Measurements from ENCODE around the gene TNKS2.

Gene TNKS2

DNA sequence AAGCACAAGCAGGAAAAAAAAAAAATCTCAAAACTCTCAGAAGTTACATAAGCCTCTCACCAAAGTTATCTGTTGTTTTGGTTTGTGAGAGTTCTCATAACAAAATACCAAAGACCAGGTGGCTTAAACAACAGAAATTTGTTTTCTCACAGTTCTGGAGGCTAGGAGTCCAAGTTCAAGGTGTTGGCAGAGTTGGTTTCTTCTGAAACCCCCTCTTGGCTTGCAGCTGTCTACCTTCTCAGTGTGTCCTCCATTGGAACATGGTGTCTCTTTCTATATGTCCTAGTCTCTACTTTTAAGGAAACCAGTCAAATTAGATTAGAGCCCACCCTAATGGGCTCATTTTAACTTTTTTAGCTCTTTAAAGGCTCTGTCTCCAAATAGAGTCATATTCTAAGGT, 44.9 kb downstream of the TNKS2 start:
- H3K4me3 ChIP-seq (replicated peaks; ENCODE audit: insufficient read depth, low read length), result no peak overlapping the region
- no peak overlapping the region for H3K27ac ChIP-seq (replicated peaks)
- no peak for DNase-seq (ENCODE audit: low read depth in 1 of 2, low spot score in 1 of 2)
- no peaks in the 10 kb centered on the region for H3K27me3 ChIP-seq (ENCODE audit: insufficient read depth, poor library complexity, severe bottlenecking)
- TF ChIP-seq, protein P1, sequence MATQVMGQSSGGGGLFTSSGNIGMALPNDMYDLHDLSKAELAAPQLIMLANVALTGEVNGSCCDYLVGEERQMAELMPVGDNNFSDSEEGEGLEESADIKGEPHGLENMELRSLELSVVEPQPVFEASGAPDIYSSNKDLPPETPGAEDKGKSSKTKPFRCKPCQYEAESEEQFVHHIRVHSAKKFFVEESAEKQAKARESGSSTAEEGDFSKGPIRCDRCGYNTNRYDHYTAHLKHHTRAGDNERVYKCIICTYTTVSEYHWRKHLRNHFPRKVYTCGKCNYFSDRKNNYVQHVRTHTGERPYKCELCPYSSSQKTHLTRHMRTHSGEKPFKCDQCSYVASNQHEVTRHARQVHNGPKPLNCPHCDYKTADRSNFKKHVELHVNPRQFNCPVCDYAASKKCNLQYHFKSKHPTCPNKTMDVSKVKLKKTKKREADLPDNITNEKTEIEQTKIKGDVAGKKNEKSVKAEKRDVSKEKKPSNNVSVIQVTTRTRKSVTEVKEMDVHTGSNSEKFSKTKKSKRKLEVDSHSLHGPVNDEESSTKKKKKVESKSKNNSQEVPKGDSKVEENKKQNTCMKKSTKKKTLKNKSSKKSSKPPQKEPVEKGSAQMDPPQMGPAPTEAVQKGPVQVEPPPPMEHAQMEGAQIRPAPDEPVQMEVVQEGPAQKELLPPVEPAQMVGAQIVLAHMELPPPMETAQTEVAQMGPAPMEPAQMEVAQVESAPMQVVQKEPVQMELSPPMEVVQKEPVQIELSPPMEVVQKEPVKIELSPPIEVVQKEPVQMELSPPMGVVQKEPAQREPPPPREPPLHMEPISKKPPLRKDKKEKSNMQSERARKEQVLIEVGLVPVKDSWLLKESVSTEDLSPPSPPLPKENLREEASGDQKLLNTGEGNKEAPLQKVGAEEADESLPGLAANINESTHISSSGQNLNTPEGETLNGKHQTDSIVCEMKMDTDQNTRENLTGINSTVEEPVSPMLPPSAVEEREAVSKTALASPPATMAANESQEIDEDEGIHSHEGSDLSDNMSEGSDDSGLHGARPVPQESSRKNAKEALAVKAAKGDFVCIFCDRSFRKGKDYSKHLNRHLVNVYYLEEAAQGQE (IDR thresholded peaks at IDR 0.05; ENCODE audit: insufficient replicate concordance, low read depth), result no peak
- no peak for TF ChIP-seq POLR2AphosphoS5 (IDR thresholded peaks at IDR 0.05; ENCODE audit: low read depth)

DNA sequence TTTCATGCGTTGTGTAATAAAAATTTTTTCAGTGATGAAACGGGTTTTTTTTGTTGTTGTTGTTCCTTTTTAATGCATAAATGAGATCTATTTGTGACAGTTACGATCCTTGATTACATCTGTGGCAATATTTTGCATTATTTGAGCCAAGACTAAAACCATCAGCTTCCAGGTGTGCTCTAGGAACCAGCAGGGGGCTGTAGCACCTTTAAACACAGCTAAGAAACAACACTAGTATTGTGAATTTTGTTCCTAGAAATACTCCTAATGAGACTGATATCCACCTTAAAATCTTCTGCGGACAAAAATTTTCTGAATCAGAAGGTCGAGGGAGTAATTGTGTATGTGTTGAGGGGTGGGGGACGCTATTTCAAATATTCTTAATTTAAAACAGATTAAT, 58.4 kb downstream of the TNKS2 start:
- Histone ChIP-seq H3K4me3 (replicated peaks; ENCODE audit: insufficient read depth, low read length) (no peak overlapping the region), H3K27ac (replicated peaks) (no peak overlapping the region), H3K27me3 (ENCODE audit: insufficient read depth, poor library complexity, severe bottlenecking) (no peaks in the 10 kb centered on the region)
- TF ChIP-seq, protein P1 (IDR thresholded peaks at IDR 0.05; ENCODE audit: insufficient replicate concordance, low read depth), result no peak
- TF ChIP-seq SPI1 (IDR thresholded peaks at IDR 0.05; ENCODE audit: borderline replicate concordance, low read depth), result no peak
- no peak for TF ChIP-seq GABPA (IDR thresholded peaks at IDR 0.05; ENCODE audit: low read depth)
- TF ChIP-seq, protein P2, sequence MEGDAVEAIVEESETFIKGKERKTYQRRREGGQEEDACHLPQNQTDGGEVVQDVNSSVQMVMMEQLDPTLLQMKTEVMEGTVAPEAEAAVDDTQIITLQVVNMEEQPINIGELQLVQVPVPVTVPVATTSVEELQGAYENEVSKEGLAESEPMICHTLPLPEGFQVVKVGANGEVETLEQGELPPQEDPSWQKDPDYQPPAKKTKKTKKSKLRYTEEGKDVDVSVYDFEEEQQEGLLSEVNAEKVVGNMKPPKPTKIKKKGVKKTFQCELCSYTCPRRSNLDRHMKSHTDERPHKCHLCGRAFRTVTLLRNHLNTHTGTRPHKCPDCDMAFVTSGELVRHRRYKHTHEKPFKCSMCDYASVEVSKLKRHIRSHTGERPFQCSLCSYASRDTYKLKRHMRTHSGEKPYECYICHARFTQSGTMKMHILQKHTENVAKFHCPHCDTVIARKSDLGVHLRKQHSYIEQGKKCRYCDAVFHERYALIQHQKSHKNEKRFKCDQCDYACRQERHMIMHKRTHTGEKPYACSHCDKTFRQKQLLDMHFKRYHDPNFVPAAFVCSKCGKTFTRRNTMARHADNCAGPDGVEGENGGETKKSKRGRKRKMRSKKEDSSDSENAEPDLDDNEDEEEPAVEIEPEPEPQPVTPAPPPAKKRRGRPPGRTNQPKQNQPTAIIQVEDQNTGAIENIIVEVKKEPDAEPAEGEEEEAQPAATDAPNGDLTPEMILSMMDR (IDR thresholded peaks at IDR 0.05; ENCODE audit: insufficient read depth, low read length), result no peak
- no peak for TF ChIP-seq POLR2AphosphoS5 (IDR thresholded peaks at IDR 0.05; ENCODE audit: low read depth)
- DNase-seq (ENCODE audit: low read depth in 1 of 2, low spot score in 1 of 2), result no peak

DNA sequence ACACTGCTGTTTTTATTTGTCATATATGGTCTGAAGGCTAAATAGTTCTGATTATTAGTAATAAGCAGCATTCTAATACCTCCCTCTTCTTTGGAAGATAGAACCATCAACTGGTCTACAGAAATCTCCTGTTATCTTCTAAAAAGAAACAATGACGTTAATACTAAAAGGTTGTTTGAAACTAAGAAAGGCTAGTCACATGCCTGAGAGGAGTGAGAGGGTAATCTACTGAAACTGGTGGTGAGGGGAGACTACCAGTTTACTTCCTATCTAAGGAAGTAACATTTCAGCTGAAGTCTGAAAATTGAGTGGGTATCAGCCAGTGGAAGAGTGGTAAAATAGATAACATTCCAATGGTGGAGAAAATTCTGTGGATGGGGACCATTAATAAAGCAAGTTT, 62.7 kb downstream of the TNKS2 start:
- no peaks in the 10 kb centered on the region for H3K27me3 ChIP-seq (ENCODE audit: insufficient read depth, poor library complexity, severe bottlenecking)
- TF ChIP-seq POLR2AphosphoS5 (IDR thresholded peaks at IDR 0.05; ENCODE audit: low read depth) (no peak), GABPA (IDR thresholded peaks at IDR 0.05; ENCODE audit: low read depth) (no peak), SPI1 (IDR thresholded peaks at IDR 0.05; ENCODE audit: borderline replicate concordance, low read depth) (no peak)
- TF ChIP-seq, protein P1 (IDR thresholded peaks at IDR 0.05; ENCODE audit: insufficient replicate concordance, low read depth), result no peak
- TF ChIP-seq, protein P2 (IDR thresholded peaks at IDR 0.05; ENCODE audit: insufficient read depth, low read length), result no peak
- H3K27ac ChIP-seq (replicated peaks), result no peak overlapping the region
- no peak overlapping the region for H3K4me3 ChIP-seq (replicated peaks; ENCODE audit: insufficient read depth, low read length)
- DNase-seq (ENCODE audit: low read depth in 1 of 2, low spot score in 1 of 2), result no peak

DNA sequence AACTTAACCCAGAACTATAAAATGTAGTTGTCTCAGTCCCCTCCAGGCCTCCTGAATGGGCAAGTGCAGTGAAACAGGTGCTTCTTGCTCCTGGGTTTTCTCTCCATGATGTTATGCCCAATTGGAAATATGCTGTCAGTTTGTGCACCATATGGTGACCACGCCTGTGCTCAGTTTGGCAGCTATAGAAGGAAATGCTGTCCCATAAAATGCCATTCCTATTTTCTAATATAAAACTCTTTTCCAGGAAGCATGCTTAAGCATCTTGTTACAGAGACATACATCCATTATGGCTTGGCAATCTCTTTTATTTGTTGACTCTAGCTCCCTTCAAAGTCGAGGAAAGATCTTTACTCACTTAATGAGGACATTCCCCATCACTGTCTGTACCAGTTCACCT, 65.9 kb downstream of the TNKS2 start:
- Histone ChIP-seq H3K27ac (replicated peaks) (no peak overlapping the region), H3K27me3 (ENCODE audit: insufficient read depth, poor library complexity, severe bottlenecking) (no peaks in the 10 kb centered on the region), H3K4me3 (replicated peaks; ENCODE audit: insufficient read depth, low read length) (no peak overlapping the region)
- DNase-seq (ENCODE audit: low read depth in 1 of 2, low spot score in 1 of 2), result no peak
- TF ChIP-seq GABPA (IDR thresholded peaks at IDR 0.05; ENCODE audit: low read depth) (no peak), SPI1 (IDR thresholded peaks at IDR 0.05; ENCODE audit: borderline replicate concordance, low read depth) (no peak), POLR2AphosphoS5 (IDR thresholded peaks at IDR 0.05; ENCODE audit: low read depth) (no peak)
- TF ChIP-seq, protein P2 (IDR thresholded peaks at IDR 0.05; ENCODE audit: insufficient read depth, low read length), result no peak
- TF ChIP-seq, protein P1 (IDR thresholded peaks at IDR 0.05; ENCODE audit: insufficient replicate concordance, low read depth), result no peak

All from HL-60 (cell line).